GM13977 (cell line): Measurements from ENCODE around the gene SMARCD2.

Source experiments
- DNase-seq: peaks from one replicate; pipeline ENCODE4 v3.0.0; 2012; ENCODE audit warnings: low spot score
- CTCF ChIP-seq: IDR thresholded peaks from 2 replicates; pipeline ENCODE4 v1.5.1; 2012; ENCODE audit warnings: mild to moderate bottlenecking, control low read depth; ENCODE audit not compliant: insufficient read depth; ENCODE audit errors: extremely low read depth, missing control alignments
- in situ Hi-C: fragments of 300-500 bp; cut with MboI; formaldehyde crosslinking; loops from one replicate; pipeline ENCODE4 v1.12.0; 2022; ENCODE audit warnings: low sequenced_read_pairs, low pct_unique_long_range_greater_than_20kb, mixed read lengths, inconsistent platforms; ENCODE audit not compliant: unreplicated experiment

Gene SMARCD2

GRCh38 chr17:63827002-63827800 lies 15.3 kb downstream of the SMARCD2 start, which contains the start of the genes FTSJ3 and PSMC5:
Gene FTSJ3, minus strand, starts transcription at chr17:63827663. Its CDS starts 761 bp downstream, at chr17:63826902.
Gene PSMC5, plus strand, starts transcription at chr17:63827431. Its CDS starts 60 bp downstream, at chr17:63827491.
- TF ChIP-seq CTCF = peak; percentile 77
- DNase-seq = peak; percentile 91
- in situ Hi-C loops = loop anchor here (25.0 kb wide), 1 partner anchor 390 kb away; the partner anchor contains the start of gene CYB561

DNA sequence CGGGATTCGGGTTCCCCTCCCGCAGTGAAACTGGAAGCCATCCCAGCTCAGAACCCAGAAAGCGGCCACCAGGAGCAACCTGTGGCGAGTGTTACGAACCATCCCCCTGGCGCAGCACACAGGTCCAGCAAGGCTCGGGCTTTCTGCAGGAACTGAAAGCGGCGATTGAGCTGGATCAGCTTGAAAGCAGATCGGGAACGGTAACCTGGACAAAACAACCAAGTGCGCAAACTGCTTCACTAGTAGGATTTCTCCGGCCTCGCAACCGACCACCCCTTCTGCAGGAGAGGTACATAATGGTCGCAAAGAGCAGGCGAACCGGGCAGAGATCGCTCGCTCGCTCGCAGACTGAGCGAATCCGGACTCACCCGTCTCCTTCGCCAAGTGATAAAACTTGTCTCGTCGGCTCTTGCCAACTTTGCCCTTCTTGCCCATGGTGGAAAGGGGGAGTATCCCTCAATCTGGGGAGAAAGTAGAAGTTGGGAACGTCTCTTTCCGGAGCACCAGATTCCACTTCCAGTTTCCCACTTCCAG lies 15.9 kb downstream of the SMARCD2 start:
- DNase-seq = no peak
- TF ChIP-seq CTCF = no peak
- in situ Hi-C loops = loop anchor here (25.0 kb wide), 1 partner anchor 389 kb away; the partner anchor contains the start of gene CYB561

GRCh38 chr17:63824362-63824761 lies 18.1 kb downstream of the SMARCD2 start:
- in situ Hi-C loops = no loop called here
- no peak for DNase-seq
- no peak for TF ChIP-seq CTCF

GRCh38 chr17:63823659-63824331 lies 18.7 kb downstream of the SMARCD2 start:
- TF ChIP-seq CTCF = no peak
- in situ Hi-C loops = no loop called here
- no peak for DNase-seq

- no peak for DNase-seq
- no peak for TF ChIP-seq CTCF
- in situ Hi-C loops = no loop called here
Measured at GRCh38 chr17:63822537-63822936, 19.9 kb downstream of the SMARCD2 start.

DNA sequence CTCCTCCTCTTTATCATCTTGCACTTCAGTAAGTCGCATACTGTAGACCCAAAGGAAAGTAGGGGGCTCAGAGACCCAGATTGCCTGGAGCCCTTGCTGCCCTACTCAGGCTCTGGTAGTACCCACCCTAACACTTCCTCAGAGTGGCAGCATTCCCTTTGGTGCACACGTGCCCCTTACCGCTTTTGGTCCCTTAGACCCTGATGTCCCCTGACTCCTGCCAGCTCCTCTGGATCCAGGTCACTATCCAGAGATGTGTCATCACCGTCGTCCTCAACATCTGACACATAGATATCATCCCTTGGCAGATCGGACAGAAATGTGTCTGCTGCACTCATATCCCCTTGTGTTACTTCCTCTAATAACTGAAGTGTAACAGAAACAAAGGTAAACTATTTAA lies 20.7 kb downstream of the SMARCD2 start:
- no peak for DNase-seq
- in situ Hi-C loops = no loop called here
- TF ChIP-seq CTCF = no peak
